ENCODE measurements around the gene RNF133.

RNF133 gene

GRCh38 chr7:122717356-122718089, 18.6 kb upstream of the RNF133 start:
- H3K4me3 ChIP-seq (ENCODE audit: extremely low read depth, insufficient read depth, low read length, poor library complexity, severe bottlenecking), result no peak overlapping the region
- H3K27ac ChIP-seq (ENCODE audit: low read depth, low read length, severe bottlenecking), result no peak overlapping the region
- H3K9me3 ChIP-seq (ENCODE audit: control insufficient read depth, low read length), result no peaks in the 10 kb centered on the region
- no peaks in the 10 kb centered on the region for H3K4me1 ChIP-seq (ENCODE audit: control insufficient read depth, insufficient read depth, low read length, poor library complexity, severe bottlenecking)
- H3K36me3 ChIP-seq (ENCODE audit: control insufficient read depth, insufficient read depth, low read length), result no peaks in the 10 kb centered on the region
- 93 to 96% methylated on average over 3 of the region's 6 CpGs for WGBS, 2 experiments (ENCODE audit: insufficient coverage in 2 of 2)

- Histone ChIP-seq H3K27ac (ENCODE audit: low read depth, low read length, severe bottlenecking) (no peak overlapping the region), H3K9me3 (ENCODE audit: control insufficient read depth, low read length) (no peaks in the 10 kb centered on the region), H3K4me3 (ENCODE audit: extremely low read depth, insufficient read depth, low read length, poor library complexity, severe bottlenecking) (no peak overlapping the region), H3K4me1 (ENCODE audit: control insufficient read depth, insufficient read depth, low read length, poor library complexity, severe bottlenecking) (no peaks in the 10 kb centered on the region), H3K36me3 (ENCODE audit: control insufficient read depth, insufficient read depth, low read length) (no peaks in the 10 kb centered on the region)
- WGBS, 2 experiments (ENCODE audit: insufficient coverage in 2 of 2), result 92% methylated on average over 2 of the region's 3 CpGs; no CpG with 5 or more reads in 1 of the 2 experiments
Measured at GRCh38 chr7:122715183-122715582, 16.3 kb upstream of the RNF133 start.

- no CpG with 5 or more reads among the region's 1 CpG for WGBS, 2 experiments (ENCODE audit: insufficient coverage in 2 of 2)
- H3K36me3 ChIP-seq (ENCODE audit: control insufficient read depth, insufficient read depth, low read length), result no peaks in the 10 kb centered on the region
- no peak overlapping the region for H3K4me3 ChIP-seq (ENCODE audit: extremely low read depth, insufficient read depth, low read length, poor library complexity, severe bottlenecking)
- H3K4me1 ChIP-seq (ENCODE audit: control insufficient read depth, insufficient read depth, low read length, poor library complexity, severe bottlenecking), result no peaks in the 10 kb centered on the region
- no peak overlapping the region for H3K27ac ChIP-seq (ENCODE audit: low read depth, low read length, severe bottlenecking)
- H3K9me3 ChIP-seq (ENCODE audit: control insufficient read depth, low read length), result no peaks in the 10 kb centered on the region
Measured at GRCh38 chr7:122710916-122711315, 12.0 kb upstream of the RNF133 start.

- 75 to 80% methylated on average over 1 to 3 of the region's 7 CpGs for WGBS, 2 experiments (ENCODE audit: insufficient coverage in 2 of 2)
- no peaks in the 10 kb centered on the region for H3K36me3 ChIP-seq (ENCODE audit: control insufficient read depth, insufficient read depth, low read length)
Measured at GRCh38 chr7:122709930-122710646, 11.2 kb upstream of the RNF133 start.

DNA sequence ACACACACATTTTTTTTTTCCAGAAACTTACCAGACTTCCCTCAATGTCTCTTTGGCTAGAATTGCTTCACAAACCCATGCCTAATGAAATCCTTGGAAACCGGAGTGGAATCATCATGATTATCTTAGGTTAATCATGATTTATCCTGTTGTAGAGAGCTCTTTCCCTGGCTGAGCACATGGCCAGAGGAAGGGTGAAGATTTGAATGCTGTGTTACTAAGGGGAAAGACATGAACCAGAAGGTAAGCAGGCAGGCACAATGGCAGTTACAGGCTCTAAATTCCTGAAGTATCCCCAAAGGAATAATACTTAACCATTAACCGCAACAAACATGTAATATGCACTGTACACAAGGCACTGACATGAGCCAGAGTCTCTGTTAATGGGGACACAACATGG, 7.9 kb upstream of the RNF133 start:
- 88 to 100% methylated on average over 1 of the region's 2 CpGs for WGBS, 2 experiments (ENCODE audit: insufficient coverage in 2 of 2)
- no peaks in the 10 kb centered on the region for H3K36me3 ChIP-seq (ENCODE audit: control insufficient read depth, insufficient read depth, low read length)
- H3K4me1 ChIP-seq (ENCODE audit: control insufficient read depth, insufficient read depth, low read length, poor library complexity, severe bottlenecking), result no peaks in the 10 kb centered on the region
- H3K27ac ChIP-seq (ENCODE audit: low read depth, low read length, severe bottlenecking), result no peak overlapping the region
- no peak overlapping the region for H3K4me3 ChIP-seq (ENCODE audit: extremely low read depth, insufficient read depth, low read length, poor library complexity, severe bottlenecking)
- no peaks in the 10 kb centered on the region for H3K9me3 ChIP-seq (ENCODE audit: control insufficient read depth, low read length)

More at GRCh38 chr7:122709930-122710646, 11.2 kb upstream of the RNF133 start:
- Histone ChIP-seq H3K4me1 (ENCODE audit: control insufficient read depth, insufficient read depth, low read length, poor library complexity, severe bottlenecking) (no peaks in the 10 kb centered on the region), H3K4me3 (ENCODE audit: extremely low read depth, insufficient read depth, low read length, poor library complexity, severe bottlenecking) (no peak overlapping the region), H3K27ac (ENCODE audit: low read depth, low read length, severe bottlenecking) (no peak overlapping the region), H3K9me3 (ENCODE audit: control insufficient read depth, low read length) (no peaks in the 10 kb centered on the region)

DNA sequence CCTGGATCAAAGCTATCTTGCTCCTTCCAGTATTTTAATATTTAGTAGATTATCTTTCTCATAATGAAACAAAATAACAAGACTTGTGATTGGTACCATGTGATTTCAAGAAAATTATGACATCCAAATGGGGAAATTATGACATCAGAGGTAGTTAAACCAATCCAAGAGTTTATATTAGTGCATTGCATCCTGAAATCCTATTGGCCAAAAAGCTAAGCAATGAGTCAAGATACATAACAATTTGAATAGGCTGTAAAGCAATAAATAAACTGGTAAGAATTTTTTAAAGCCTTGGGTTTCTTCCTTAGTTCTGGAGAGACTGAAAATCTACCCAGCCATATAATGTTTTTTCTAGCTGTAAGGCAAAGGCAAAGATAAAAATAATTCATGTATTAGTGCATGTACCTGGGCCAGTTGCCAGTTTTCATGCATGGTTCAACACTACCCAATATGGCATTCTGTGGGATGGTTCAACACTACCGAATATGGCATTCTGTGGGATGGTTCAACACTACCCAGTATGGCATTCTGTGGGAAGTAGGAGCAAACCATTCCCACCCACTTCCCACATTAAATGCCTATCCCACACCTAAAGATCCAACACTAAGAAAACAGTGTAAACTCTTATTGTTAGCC, 4.1 kb upstream of the RNF133 start, which contains the start of gene RNF148:
Gene RNF148 (minus strand): TSS at position 51 of the 639 bp plus-strand sequence. CDS start 172 bp downstream, outside the sequence.
- Histone ChIP-seq H3K36me3 (ENCODE audit: control insufficient read depth, insufficient read depth, low read length) (no peaks in the 10 kb centered on the region), H3K9me3 (ENCODE audit: control insufficient read depth, low read length) (no peaks in the 10 kb centered on the region), H3K4me1 (ENCODE audit: control insufficient read depth, insufficient read depth, low read length, poor library complexity, severe bottlenecking) (no peaks in the 10 kb centered on the region), H3K4me3 (ENCODE audit: extremely low read depth, insufficient read depth, low read length, poor library complexity, severe bottlenecking) (no peak within 1 kb of the TSS), H3K27ac (ENCODE audit: low read depth, low read length, severe bottlenecking) (no peak within 1 kb of the TSS)
- WGBS, 2 experiments (ENCODE audit: insufficient coverage in 2 of 2), result 60% methylated on average over 1 of the region's 1 CpG; no CpG with 5 or more reads in 1 of the 2 experiments

GRCh38 chr7:122695816-122696215, 3.1 kb downstream of the RNF133 start:
- H3K4me1 ChIP-seq (ENCODE audit: control insufficient read depth, insufficient read depth, low read length, poor library complexity, severe bottlenecking), result no peaks in the 10 kb centered on the region
- no peak overlapping the region for H3K27ac ChIP-seq (ENCODE audit: low read depth, low read length, severe bottlenecking)
- H3K9me3 ChIP-seq (ENCODE audit: control insufficient read depth, low read length), result peaks cover 2% of the 10 kb centered on the region
- 100% methylated on average over 1 of the region's 1 CpG; no CpG with 5 or more reads in 1 of the 2 experiments for WGBS, 2 experiments (ENCODE audit: insufficient coverage in 2 of 2)
- no peak overlapping the region for H3K4me3 ChIP-seq (ENCODE audit: extremely low read depth, insufficient read depth, low read length, poor library complexity, severe bottlenecking)
- no peaks in the 10 kb centered on the region for H3K36me3 ChIP-seq (ENCODE audit: control insufficient read depth, insufficient read depth, low read length)

GRCh38 chr7:122694697-122695096, 4.2 kb downstream of the RNF133 start:
- no peaks in the 10 kb centered on the region for H3K36me3 ChIP-seq (ENCODE audit: control insufficient read depth, insufficient read depth, low read length)
- H3K4me1 ChIP-seq (ENCODE audit: control insufficient read depth, insufficient read depth, low read length, poor library complexity, severe bottlenecking), result no peaks in the 10 kb centered on the region
- H3K9me3 ChIP-seq (ENCODE audit: control insufficient read depth, low read length), result peaks cover 2% of the 10 kb centered on the region
- H3K4me3 ChIP-seq (ENCODE audit: extremely low read depth, insufficient read depth, low read length, poor library complexity, severe bottlenecking), result no peak overlapping the region
- WGBS, 2 experiments (ENCODE audit: insufficient coverage in 2 of 2), result no CpG with 5 or more reads among the region's 2 CpGs
- H3K27ac ChIP-seq (ENCODE audit: low read depth, low read length, severe bottlenecking), result no peak overlapping the region

- 97 to 100% methylated on average over 2 to 3 of the region's 3 CpGs for WGBS, 2 experiments (ENCODE audit: insufficient coverage in 2 of 2)
- H3K4me3 ChIP-seq (ENCODE audit: extremely low read depth, insufficient read depth, low read length, poor library complexity, severe bottlenecking), result no peak overlapping the region
- peaks cover 2% of the 10 kb centered on the region for H3K9me3 ChIP-seq (ENCODE audit: control insufficient read depth, low read length)
- H3K4me1 ChIP-seq (ENCODE audit: control insufficient read depth, insufficient read depth, low read length, poor library complexity, severe bottlenecking), result no peaks in the 10 kb centered on the region
- H3K27ac ChIP-seq (ENCODE audit: low read depth, low read length, severe bottlenecking), result no peak overlapping the region
- H3K36me3 ChIP-seq (ENCODE audit: control insufficient read depth, insufficient read depth, low read length), result no peaks in the 10 kb centered on the region
Measured at GRCh38 chr7:122692769-122693309, 6.1 kb downstream of the RNF133 start.

GRCh38 chr7:122691569-122692235, 7.2 kb downstream of the RNF133 start:
- H3K9me3 ChIP-seq (ENCODE audit: control insufficient read depth, low read length), result peaks cover 2% of the 10 kb centered on the region
- no peaks in the 10 kb centered on the region for H3K4me1 ChIP-seq (ENCODE audit: control insufficient read depth, insufficient read depth, low read length, poor library complexity, severe bottlenecking)
- no peak overlapping the region for H3K4me3 ChIP-seq (ENCODE audit: extremely low read depth, insufficient read depth, low read length, poor library complexity, severe bottlenecking)
- no peak overlapping the region for H3K27ac ChIP-seq (ENCODE audit: low read depth, low read length, severe bottlenecking)
- 89 to 91% methylated on average over 12 to 13 of the region's 14 CpGs for WGBS, 2 experiments (ENCODE audit: insufficient coverage in 2 of 2)
- no peaks in the 10 kb centered on the region for H3K36me3 ChIP-seq (ENCODE audit: control insufficient read depth, insufficient read depth, low read length)

Data from mesodermal cell (in vitro differentiated cells).